PC-9 (cell line): ENCODE data around the gene KCNK10.

Experiments
- EZH2 ChIP-seq: fragments of 200-600 bp; sonication (generic); IDR thresholded peaks from 2 replicates; pipeline ENCODE4 v1.8.0; 2017; ENCODE audit warnings: antibody characterized with exemption, low read depth
- TF ChIP-seq, protein P1 (sequence below): fragments of 200-600 bp; sonication (generic); conservative IDR thresholded peaks from 2 replicates; pipeline ENCODE4 v1.6.1; 2017; ENCODE audit warnings: mixed run types, antibody characterized with exemption, mild to moderate bottlenecking, moderate library complexity

DNA sequence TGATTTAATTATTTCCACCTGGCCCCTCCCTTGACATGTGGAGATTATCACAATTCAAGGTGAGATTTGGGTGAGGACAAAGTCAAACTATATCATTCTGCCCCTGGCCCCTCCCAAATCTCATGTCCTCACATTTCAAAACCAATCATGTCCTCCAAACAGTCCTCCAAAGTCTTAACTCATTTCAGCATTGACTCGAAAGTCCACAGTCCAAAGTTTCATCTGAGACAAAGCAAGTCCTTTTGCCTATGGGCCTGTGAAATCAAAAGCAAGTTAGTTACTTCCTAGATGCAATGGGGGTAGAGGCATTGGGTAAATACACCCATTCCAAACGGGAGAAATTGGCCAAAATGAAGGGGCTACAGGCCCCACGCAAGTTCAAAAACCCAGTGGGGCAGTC is 31.3 kb upstream of the KCNK10 start:
- TF ChIP-seq, protein P1, sequence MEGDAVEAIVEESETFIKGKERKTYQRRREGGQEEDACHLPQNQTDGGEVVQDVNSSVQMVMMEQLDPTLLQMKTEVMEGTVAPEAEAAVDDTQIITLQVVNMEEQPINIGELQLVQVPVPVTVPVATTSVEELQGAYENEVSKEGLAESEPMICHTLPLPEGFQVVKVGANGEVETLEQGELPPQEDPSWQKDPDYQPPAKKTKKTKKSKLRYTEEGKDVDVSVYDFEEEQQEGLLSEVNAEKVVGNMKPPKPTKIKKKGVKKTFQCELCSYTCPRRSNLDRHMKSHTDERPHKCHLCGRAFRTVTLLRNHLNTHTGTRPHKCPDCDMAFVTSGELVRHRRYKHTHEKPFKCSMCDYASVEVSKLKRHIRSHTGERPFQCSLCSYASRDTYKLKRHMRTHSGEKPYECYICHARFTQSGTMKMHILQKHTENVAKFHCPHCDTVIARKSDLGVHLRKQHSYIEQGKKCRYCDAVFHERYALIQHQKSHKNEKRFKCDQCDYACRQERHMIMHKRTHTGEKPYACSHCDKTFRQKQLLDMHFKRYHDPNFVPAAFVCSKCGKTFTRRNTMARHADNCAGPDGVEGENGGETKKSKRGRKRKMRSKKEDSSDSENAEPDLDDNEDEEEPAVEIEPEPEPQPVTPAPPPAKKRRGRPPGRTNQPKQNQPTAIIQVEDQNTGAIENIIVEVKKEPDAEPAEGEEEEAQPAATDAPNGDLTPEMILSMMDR, result no peak
- TF ChIP-seq EZH2, result no peak
